Prostate gland (tissue), 2 donors: ENCODE data around the gene PIK3C3.

ENCODE experiments used
- CTCF ChIP-seq, 4 experiments: fragments of 200-600 bp in 2 of 4; fragments of 450-650 bp in 2 of 4; sonication (generic) in 2 of 4; IDR thresholded peaks; 1 replicate in 3 of 4; 2 replicates in 1 of 4; pipeline ENCODE4 v1.5.1; 2016 to 2019; ENCODE audit warnings: antibody characterized with exemption in 4 of 4, mild to moderate bottlenecking in 2 of 4, moderate library complexity in 2 of 4
- POLR2AphosphoS5 ChIP-seq: sonication (generic); formaldehyde crosslinking; IDR thresholded peaks from one replicate; pipeline ENCODE4 v1.6.1; 2017; ENCODE audit warnings: antibody characterized with exemption

- TF ChIP-seq CTCF (IDR thresholded peaks at IDR 0.05) (no peak), POLR2AphosphoS5 (no peak)
These were observed 26.5 kb upstream of the PIK3C3 start for GRCh38 chr18:41928581-41928980.
